ENCODE measurements around the gene PTPRG. TPM values are rescaled to one million over a fixed set of nuclear protein-coding genes. Genes with fewer than 3 reads are reported as not detected.

Gene PTPRG
- total and polyA plus RNA-seq, 2 of the 13 experiments (the other 11 are each of a cell fraction or from before 2014, with no cell fraction given): 8.0 to 25.3 TPM

DNA sequence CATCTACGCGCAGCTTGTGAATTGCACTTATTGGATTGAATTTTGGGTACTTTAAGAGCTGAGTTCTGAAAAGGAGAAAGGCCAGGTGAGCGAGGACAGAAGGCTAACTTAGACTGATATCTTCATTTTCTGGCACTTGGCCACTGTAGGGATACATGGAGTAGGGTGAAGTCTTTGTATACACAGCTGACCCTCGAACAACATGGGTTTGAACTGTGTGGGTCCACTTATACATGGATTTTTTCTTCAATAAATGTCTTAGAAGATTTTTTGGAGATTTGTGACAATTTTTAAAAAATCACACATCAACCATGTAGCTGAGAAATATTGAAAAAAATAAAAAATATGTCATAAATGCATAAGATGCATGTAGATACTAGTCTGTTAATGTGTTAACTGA, 18.3 kb downstream of the PTPRG start:
- Histone ChIP-seq H3K4me2 (ENCODE audit: low read depth, low read length) (no peak overlapping the region), H3K36me3 (replicated peaks in 1 of 2; ENCODE audit: control insufficient read depth in 1 of 2, insufficient read depth in 2 of 2, low read length in 2 of 2) (no peaks in the 10 kb centered on the region; a peak in 2 of 5 replicates), H3K4me1 (ENCODE audit: insufficient read depth, low read length) (peaks cover 30% of the 10 kb centered on the region), H3K27me3 (ENCODE audit: control insufficient read depth in 1 of 2, insufficient read depth in 2 of 2, low read length in 2 of 2) (no peaks in the 10 kb centered on the region), H4K20me1 (ENCODE audit: insufficient read depth, low read length) (peaks cover 4% of the 10 kb centered on the region), H2AFZ (ENCODE audit: low read length) (no peak overlapping the region), H3K79me2 (ENCODE audit: insufficient read depth, low read length) (peaks cover 65% of the 10 kb centered on the region), H3K9ac (ENCODE audit: insufficient read depth, low read depth, low read length) (no peak overlapping the region), H3K4me3 (replicated peaks in 1 of 3; ENCODE audit: insufficient read depth in 1 of 3, low read depth in 2 of 3, low read length in 3 of 3) (no peak overlapping the region), H3K27ac (ENCODE audit: extremely low read length, insufficient read depth, low read length) (no peak overlapping the region), H3K9me3 (ENCODE audit: low read length) (no peaks in the 10 kb centered on the region)
- DNase-seq (ENCODE audit: low spot score): no peak
- ChIA-PET CTCF (ENCODE audit: low intra/inter-chr PET ratio, low total read pairs) (no interaction called here), POLR2A (interaction anchor here (1.7 kb wide), 1 partner anchor 17 kb away, joined by 3 read pairs; no protein-coding TSS in a partner anchor)
- intact Hi-C loops (cut with micrococcal nuclease; ENCODE audit: unreplicated experiment) (no loop called here), in situ Hi-C loops (cut with HindIII; ENCODE audit: extremely low pct_ligation_motif_present, low pct_unique_long_range_greater_than_20kb) (no loop called here)
- no peak for FAIRE-seq
- WGBS (ENCODE audit: low lambda C conversion rate): 96% methylated on average over 4 of the region's 4 CpGs
- TF ChIP-seq ZNF572 (CRISPR knock-in tag; IDR thresholded peaks at IDR 0.05): no peak
- TF ChIP-seq MBNL3 (CRISPR knock-in tag; conservative IDR thresholded peaks at IDR 0.05): no peak
- no peak for TF ChIP-seq HNRNPL (IDR thresholded peaks at IDR 0.05; ENCODE audit: low read depth, low read length)
- no peak for TF ChIP-seq SYNCRIP (IDR thresholded peaks at IDR 0.05; ENCODE audit: insufficient read depth, low read depth, low read length)
- TF ChIP-seq, protein P1, sequence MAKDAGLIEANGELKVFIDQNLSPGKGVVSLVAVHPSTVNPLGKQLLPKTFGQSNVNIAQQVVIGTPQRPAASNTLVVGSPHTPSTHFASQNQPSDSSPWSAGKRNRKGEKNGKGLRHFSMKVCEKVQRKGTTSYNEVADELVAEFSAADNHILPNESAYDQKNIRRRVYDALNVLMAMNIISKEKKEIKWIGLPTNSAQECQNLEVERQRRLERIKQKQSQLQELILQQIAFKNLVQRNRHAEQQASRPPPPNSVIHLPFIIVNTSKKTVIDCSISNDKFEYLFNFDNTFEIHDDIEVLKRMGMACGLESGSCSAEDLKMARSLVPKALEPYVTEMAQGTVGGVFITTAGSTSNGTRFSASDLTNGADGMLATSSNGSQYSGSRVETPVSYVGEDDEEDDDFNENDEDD (CRISPR knock-in tag; IDR thresholded peaks at IDR 0.05; ENCODE audit: borderline replicate concordance): no peak
- TF ChIP-seq, protein P2, sequence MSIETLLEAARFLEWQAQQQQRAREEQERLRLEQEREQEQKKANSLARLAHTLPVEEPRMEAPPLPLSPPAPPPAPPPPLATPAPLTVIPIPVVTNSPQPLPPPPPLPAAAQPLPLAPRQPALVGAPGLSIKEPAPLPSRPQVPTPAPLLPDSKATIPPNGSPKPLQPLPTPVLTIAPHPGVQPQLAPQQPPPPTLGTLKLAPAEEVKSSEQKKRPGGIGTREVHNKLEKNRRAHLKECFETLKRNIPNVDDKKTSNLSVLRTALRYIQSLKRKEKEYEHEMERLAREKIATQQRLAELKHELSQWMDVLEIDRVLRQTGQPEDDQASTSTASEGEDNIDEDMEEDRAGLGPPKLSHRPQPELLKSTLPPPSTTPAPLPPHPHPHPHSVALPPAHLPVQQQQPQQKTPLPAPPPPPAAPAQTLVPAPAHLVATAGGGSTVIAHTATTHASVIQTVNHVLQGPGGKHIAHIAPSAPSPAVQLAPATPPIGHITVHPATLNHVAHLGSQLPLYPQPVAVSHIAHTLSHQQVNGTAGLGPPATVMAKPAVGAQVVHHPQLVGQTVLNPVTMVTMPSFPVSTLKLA (IDR thresholded peaks at IDR 0.05): no peak
- TF ChIP-seq ZNF850 (CRISPR knock-in tag; conservative IDR thresholded peaks at IDR 0.05): no peak
- BruUV-seq (replicated peaks): no TSS peak
- ATAC-seq: no peak

All from HepG2 (cell line).